GM12891 (cell line): Measurements from ENCODE around the gene SSTR5.

Source experiments
- DNase-seq: peaks from one replicate; pipeline ENCODE4 v3.0.0; 2011; ENCODE audit warnings: low spot score; ENCODE audit not compliant: insufficient read length
- FAIRE-seq: peaks from 2 replicates; lab custom pipeline; 2011; peaks lifted over from hg19 to GRCh38; lab: Jason Lieb, UNC
- PAX5 ChIP-seq: IDR thresholded peaks from 2 replicates; pipeline ENCODE4 v1.6.1; 2011; ENCODE audit warnings: low read length, moderate library complexity, mild to moderate bottlenecking; ENCODE audit not compliant: insufficient read depth, severe bottlenecking
- POLR2A ChIP-seq: IDR thresholded peaks from 2 replicates; pipeline ENCODE4 v1.6.1; 2011; ENCODE audit warnings: low read depth, low read length, control low read depth
- POLR2AphosphoS5 ChIP-seq: IDR thresholded peaks from 2 replicates; pipeline ENCODE4 v1.6.1; 2011; ENCODE audit warnings: low read depth, low read length, control low read depth
- POU2F2 ChIP-seq: IDR thresholded peaks from 2 replicates; pipeline ENCODE4 v1.6.1; 2011; ENCODE audit warnings: low read depth, mild to moderate bottlenecking, control low read depth, low read length, moderate library complexity
- SPI1 ChIP-seq: IDR thresholded peaks from 2 replicates; pipeline ENCODE4 v1.6.1; 2011; ENCODE audit warnings: low read depth, low read length, control low read depth
- TAF1 ChIP-seq: IDR thresholded peaks from 2 replicates; pipeline ENCODE4 v1.6.1; 2011; ENCODE audit warnings: low read depth, low read length, control low read depth

The SSTR5 gene

DNA sequence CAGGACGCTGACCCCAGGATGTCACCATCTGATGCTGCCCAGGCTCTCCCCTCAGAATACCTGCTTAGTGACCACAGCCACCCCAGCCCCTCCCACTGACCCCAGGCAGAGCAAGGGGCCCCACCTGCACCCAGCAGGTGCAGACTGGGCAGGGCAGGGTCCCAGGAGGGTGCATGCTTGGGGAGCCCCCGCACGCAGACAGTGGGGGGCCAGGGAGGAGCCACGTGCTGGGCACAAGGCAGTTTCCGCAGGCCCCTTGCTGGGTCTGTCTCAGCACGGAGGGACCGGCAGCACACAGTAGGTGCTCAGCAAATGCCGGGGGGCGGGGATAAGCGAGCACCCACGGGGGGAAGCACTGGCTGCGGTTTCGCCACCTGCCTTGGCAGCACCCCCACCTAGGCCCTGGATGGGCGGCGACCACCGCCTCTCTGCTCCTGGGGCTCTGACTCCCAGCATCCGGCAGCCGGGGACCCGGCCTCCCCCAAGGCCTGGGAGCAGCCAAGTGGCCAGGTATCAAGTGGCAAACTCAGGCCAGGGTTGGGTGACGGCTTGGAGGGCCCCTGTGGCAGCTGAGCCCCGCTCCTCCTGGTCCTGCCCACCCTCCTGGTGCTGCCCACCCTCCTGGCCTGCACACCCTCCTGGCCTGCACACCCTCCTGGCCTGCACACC, 18.7 kb upstream of the SSTR5 start:
- DNase-seq: no peak
- TF ChIP-seq PAX5 (no peak), POLR2AphosphoS5 (no peak), SPI1 (no peak), POU2F2 (no peak), TAF1 (no peak), POLR2A (no peak)
- no peak for FAIRE-seq

- TF ChIP-seq POLR2A: no peak
- TF ChIP-seq TAF1: no peak
- TF ChIP-seq POLR2AphosphoS5: no peak
- no peak for TF ChIP-seq PAX5
- TF ChIP-seq SPI1: no peak
- TF ChIP-seq POU2F2: no peak
- FAIRE-seq (no peak), DNase-seq (peak; percentile 80)
Measured at GRCh38 chr16:1054660-1055556, 17.6 kb upstream of the SSTR5 start.

DNA sequence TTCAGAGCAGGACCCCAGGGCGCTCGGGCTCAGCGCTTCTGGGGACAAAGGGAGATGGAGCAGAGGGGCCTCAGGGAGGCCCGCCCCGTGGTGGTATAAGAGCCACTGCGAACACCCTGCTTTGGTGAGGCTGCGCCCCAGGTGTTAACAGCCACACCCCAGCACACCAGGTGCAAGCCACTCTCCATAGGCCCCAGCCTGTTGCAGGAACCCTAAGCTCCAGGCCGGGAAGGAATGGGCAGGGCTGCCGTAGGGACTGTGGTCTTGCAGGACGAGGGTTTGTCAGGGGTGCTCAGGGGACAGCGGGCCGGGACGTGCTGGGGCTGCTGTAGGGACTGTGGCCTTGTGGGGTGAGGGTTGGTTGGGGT, 17.0 kb upstream of the SSTR5 start:
- no peak for DNase-seq
- no peak for TF ChIP-seq SPI1
- no peak for TF ChIP-seq TAF1
- TF ChIP-seq PAX5: no peak
- no peak for TF ChIP-seq POLR2AphosphoS5
- TF ChIP-seq POLR2A: no peak
- FAIRE-seq: no peak

- TF ChIP-seq POLR2A (no peak), POU2F2 (no peak), TAF1 (no peak), POLR2AphosphoS5 (no peak)
- no peak for FAIRE-seq
Measured at GRCh38 chr16:1056196-1056595, 16.4 kb upstream of the SSTR5 start.

GRCh38 chr16:1057252-1057932, 15.2 kb upstream of the SSTR5 start:
- FAIRE-seq: no peak
- DNase-seq: peak; percentile 61
- TF ChIP-seq POLR2AphosphoS5 (no peak), TAF1 (no peak), POU2F2 (no peak), POLR2A (no peak), PAX5 (no peak), SPI1 (no peak)

More at GRCh38 chr16:1056196-1056595, 16.4 kb upstream of the SSTR5 start:
- DNase-seq: no peak

GRCh38 chr16:1058216-1058615, 14.3 kb upstream of the SSTR5 start:
- no peak for FAIRE-seq
- DNase-seq: no peak
- TF ChIP-seq PAX5 (no peak), POLR2A (no peak), TAF1 (no peak), POU2F2 (no peak), SPI1 (no peak), POLR2AphosphoS5 (no peak)

DNA sequence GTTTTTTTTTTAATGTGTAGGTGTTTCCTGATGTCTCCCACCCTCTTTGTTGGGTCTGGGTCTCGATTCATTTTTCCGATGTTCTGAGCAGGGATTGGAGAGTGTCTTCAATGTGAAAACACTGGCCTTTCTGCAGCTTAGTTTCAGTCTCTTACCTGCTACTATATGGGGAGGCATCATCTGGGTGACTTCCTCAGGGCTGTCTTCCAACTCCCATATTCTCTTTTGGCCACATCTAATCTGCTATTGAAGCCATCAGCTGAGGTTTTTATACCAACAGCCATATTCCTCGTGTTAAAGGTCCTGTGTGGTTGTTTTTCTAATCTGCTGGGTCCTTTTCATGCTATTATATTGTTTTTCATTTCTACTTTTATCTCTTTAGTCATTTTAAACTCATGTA, 13.2 kb upstream of the SSTR5 start:
- no peak for TF ChIP-seq TAF1
- TF ChIP-seq POLR2AphosphoS5: no peak
- TF ChIP-seq SPI1: no peak
- TF ChIP-seq POU2F2: no peak
- no peak for TF ChIP-seq PAX5
- TF ChIP-seq POLR2A: no peak
- DNase-seq (no peak), FAIRE-seq (no peak)

DNA sequence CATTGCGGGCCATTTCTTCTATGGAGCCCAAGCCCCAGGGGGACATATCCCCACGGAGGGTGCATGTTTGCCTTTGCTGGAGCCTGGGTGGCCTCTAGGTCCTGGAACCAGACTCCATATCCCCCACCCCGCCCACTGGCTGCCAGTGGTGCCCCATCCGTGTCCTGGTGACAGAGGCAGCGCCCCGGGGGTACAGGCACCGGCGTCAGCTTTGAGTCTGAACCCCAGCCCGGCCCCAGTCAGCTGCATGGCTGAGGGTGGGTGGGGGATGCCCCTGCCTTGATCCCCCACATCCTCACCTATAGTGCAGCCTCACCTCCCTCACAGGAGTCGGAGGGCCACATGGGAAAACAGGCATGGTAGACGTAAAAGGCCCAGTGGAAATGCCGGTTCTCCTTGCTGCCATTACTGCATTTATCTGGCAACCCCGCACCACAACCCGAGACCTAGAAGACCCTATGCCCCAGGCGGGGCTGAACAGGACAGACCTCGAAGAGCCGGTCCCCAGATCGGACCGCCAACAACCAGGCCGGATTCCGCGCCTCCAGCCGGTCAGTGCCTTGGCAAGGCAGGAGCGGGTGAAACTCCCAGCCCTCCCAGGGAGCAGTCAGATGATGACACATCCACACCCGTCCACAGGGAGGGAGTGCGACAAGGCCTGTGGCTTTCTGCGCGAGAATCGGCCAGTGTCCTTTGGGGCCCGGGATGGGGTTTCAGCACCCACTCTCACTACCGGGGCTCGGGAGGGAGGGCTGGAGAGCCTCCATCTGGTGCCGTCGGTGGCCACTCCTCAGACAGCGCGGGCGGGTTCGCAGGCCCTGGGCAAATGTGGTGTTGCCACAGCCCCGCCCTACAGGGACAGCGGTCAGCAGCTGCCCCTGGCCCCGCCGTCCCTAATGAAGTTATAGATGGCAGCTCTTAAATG, 11.9 kb upstream of the SSTR5 start:
- no peak for DNase-seq
- no peak for FAIRE-seq
- TF ChIP-seq SPI1: no peak
- no peak for TF ChIP-seq POLR2AphosphoS5
- TF ChIP-seq POLR2A: no peak
- no peak for TF ChIP-seq POU2F2
